Measurements from ENCODE around the gene PAX7. TPM values are rescaled to one million over a fixed set of nuclear protein-coding genes. Genes with fewer than 3 reads are reported as not detected.

Gene PAX7
- total RNA-seq, 1 experiment from 2014 or later, result not detected

DNA sequence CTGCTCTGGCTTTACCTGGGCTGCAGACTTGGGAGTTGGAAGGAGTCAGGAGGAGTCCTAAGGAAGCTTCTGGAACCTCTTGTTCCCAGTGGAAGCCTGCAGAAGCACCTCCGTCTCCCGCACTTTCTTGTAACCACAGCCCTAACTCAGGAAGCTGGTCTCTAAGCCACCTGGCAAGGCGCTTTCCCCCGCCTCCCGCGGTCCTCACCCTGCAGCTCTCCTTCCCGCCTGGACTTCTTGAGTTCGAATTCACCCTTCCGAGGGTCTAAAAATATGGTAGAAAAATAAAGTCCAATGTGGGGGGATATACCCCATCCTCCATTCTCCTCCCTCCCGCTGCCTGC lies 15.1 kb downstream of the PAX7 start:
- ChIA-PET POLR2A (no interaction called here), CTCF (no interaction called here)
- Mint-ChIP-seq H3K27me3 (ENCODE audit: insufficient read depth, unreplicated experiment) (peaks cover 83% of the 10 kb centered on the region), H3K36me3 (ENCODE audit: insufficient read depth, unreplicated experiment) (no peaks in the 10 kb centered on the region), H3K9me3 (ENCODE audit: unreplicated experiment) (no peaks in the 10 kb centered on the region), H3K27ac (ENCODE audit: low read depth, unreplicated experiment) (no peak overlapping the region), H3K4me3 (ENCODE audit: unreplicated experiment) (no peak overlapping the region), H3K4me1 (ENCODE audit: insufficient read depth, unreplicated experiment) (no peaks in the 10 kb centered on the region)
- intact Hi-C loops (cut with micrococcal nuclease), result no loop called here
- TF ChIP-seq, protein P1, sequence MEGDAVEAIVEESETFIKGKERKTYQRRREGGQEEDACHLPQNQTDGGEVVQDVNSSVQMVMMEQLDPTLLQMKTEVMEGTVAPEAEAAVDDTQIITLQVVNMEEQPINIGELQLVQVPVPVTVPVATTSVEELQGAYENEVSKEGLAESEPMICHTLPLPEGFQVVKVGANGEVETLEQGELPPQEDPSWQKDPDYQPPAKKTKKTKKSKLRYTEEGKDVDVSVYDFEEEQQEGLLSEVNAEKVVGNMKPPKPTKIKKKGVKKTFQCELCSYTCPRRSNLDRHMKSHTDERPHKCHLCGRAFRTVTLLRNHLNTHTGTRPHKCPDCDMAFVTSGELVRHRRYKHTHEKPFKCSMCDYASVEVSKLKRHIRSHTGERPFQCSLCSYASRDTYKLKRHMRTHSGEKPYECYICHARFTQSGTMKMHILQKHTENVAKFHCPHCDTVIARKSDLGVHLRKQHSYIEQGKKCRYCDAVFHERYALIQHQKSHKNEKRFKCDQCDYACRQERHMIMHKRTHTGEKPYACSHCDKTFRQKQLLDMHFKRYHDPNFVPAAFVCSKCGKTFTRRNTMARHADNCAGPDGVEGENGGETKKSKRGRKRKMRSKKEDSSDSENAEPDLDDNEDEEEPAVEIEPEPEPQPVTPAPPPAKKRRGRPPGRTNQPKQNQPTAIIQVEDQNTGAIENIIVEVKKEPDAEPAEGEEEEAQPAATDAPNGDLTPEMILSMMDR (IDR thresholded peaks at IDR 0.05; ENCODE audit: unreplicated experiment), result no peak
- DNase-seq (ENCODE audit: unreplicated experiment), result no peak
- no TSS peak for BruUV-seq (replicated peaks)

DNA sequence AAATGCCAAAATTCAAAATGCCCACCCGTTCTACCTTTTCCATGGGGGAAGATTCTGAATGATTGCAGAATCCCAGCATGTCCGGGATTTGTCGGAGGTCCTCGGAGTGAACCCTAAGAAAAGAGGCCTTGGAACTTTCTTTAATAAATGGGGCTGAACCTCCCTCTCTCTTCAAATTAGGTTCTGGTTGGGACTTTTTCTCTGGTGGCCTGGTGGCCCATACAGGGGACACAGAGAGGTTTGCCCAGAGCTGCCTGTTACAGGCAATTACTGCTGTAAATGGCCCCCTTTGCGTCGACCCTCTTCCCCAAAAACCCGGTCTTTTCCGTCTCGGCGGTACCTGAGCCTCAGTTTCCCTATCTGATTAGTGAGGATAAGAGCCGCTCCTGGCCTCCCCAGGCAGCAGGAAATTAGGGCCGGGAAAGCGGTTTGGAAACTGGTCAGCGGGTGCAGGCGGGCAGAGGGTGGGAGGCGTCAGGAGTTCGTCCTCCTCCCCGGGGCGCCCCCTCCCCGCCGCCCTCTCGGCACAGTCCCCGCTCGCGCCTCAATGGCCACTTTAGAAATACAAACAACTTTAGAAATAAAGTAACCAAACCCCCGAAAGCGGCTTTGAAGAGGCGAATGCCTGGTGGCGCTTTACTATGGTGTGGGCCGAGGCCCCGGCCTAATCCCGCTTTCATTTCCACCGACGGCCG lies 15.6 kb downstream of the PAX7 start:
- Mint-ChIP-seq H3K4me1 (ENCODE audit: insufficient read depth, unreplicated experiment) (no peaks in the 10 kb centered on the region), H3K4me3 (ENCODE audit: unreplicated experiment) (no peak overlapping the region), H3K9me3 (ENCODE audit: unreplicated experiment) (no peaks in the 10 kb centered on the region), H3K27me3 (ENCODE audit: insufficient read depth, unreplicated experiment) (peaks cover 83% of the 10 kb centered on the region), H3K36me3 (ENCODE audit: insufficient read depth, unreplicated experiment) (no peaks in the 10 kb centered on the region), H3K27ac (ENCODE audit: low read depth, unreplicated experiment) (no peak overlapping the region)
- intact Hi-C loops (cut with micrococcal nuclease), result no loop called here
- TF ChIP-seq, protein P1 (IDR thresholded peaks at IDR 0.05; ENCODE audit: unreplicated experiment), result no peak
- ChIA-PET POLR2A (no interaction called here), CTCF (no interaction called here)
- DNase-seq (ENCODE audit: unreplicated experiment), result no peak
- BruUV-seq (replicated peaks), result no TSS peak

DNA sequence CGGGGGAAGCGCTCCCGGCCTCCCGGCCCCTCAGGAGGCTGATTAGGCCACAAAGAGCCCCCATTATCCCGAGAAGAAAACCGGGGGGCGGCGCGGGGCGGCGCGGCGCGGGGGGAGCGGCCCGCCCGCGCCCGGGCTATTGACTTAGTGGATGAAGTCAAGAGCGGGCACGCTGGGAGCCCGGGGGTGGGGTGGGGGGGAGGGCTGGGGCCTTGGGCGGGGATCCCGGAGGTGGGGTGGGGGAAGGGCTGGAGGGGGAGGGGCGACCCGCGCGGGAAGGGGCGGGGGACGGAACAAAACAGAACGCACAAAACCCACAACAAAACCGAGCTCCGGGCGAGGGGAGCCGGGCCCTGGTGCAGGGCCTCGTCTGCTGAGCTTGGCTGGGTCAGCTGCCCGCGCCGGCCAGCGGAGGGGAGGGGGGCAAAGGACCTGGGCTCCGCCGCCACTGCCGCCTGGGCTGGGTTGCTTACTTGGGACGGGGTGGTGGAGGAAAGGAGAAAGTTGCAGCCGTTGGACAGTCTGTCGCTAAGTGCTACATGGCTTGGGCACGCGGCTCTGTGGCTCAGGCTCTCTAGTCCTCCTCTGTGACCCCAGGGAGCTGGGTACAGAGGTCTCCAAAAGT lies 16.3 kb downstream of the PAX7 start:
- TF ChIP-seq, protein P1 (IDR thresholded peaks at IDR 0.05; ENCODE audit: unreplicated experiment), result no peak
- H3K4me1 Mint-ChIP-seq (ENCODE audit: insufficient read depth, unreplicated experiment), result no peaks in the 10 kb centered on the region
- no peak for DNase-seq (ENCODE audit: unreplicated experiment)
- ChIA-PET POLR2A (no interaction called here), CTCF (no interaction called here)
- no peak overlapping the region for H3K27ac Mint-ChIP-seq (ENCODE audit: low read depth, unreplicated experiment)
- intact Hi-C loops (cut with micrococcal nuclease), result no loop called here
- H3K27me3 Mint-ChIP-seq (ENCODE audit: insufficient read depth, unreplicated experiment), result peaks cover 78% of the 10 kb centered on the region
- no peak overlapping the region for H3K4me3 Mint-ChIP-seq (ENCODE audit: unreplicated experiment)
- H3K9me3 Mint-ChIP-seq (ENCODE audit: unreplicated experiment), result no peaks in the 10 kb centered on the region
- no TSS peak for BruUV-seq (replicated peaks)
- no peaks in the 10 kb centered on the region for H3K36me3 Mint-ChIP-seq (ENCODE audit: insufficient read depth, unreplicated experiment)

DNA sequence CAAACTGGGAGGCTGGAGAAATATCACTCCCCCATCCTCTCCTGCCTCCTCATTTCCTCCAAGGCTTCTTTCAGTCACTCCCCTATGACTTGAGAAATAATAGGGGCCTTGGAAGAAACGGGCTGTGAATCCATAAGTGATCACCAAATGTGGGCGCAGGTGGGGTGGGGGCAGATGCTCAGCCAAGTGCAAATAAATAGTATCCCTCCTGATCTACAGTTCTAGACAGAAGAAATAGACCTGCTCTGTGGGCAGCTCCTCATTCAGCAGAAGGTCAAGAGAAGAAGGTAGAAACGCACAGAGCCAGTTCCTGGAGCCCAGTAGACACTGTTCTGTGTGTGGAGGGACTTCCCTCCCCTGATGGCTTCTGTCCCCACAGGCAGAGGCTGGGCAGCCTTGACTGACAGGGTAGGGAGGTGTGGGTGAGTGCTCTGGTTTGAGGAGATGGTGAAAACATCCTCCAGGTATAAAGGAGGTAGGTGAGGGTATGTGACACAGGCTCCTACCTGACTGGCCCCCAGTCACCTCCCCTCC lies 17.1 kb downstream of the PAX7 start:
- peaks cover 72% of the 10 kb centered on the region for H3K27me3 Mint-ChIP-seq (ENCODE audit: insufficient read depth, unreplicated experiment)
- CTCF ChIA-PET, result no interaction called here

More for the DNA sequence above, 17.1 kb downstream of the PAX7 start:
- BruUV-seq (replicated peaks), result no TSS peak
- DNase-seq (ENCODE audit: unreplicated experiment), result no peak
- no peaks in the 10 kb centered on the region for H3K9me3 Mint-ChIP-seq (ENCODE audit: unreplicated experiment)
- no peaks in the 10 kb centered on the region for H3K36me3 Mint-ChIP-seq (ENCODE audit: insufficient read depth, unreplicated experiment)
- POLR2A ChIA-PET, result no interaction called here
- intact Hi-C loops (cut with micrococcal nuclease), result no loop called here
- H3K4me3 Mint-ChIP-seq (ENCODE audit: unreplicated experiment), result no peak overlapping the region
- TF ChIP-seq, protein P1 (IDR thresholded peaks at IDR 0.05; ENCODE audit: unreplicated experiment), result no peak
- H3K4me1 Mint-ChIP-seq (ENCODE audit: insufficient read depth, unreplicated experiment), result no peaks in the 10 kb centered on the region
- H3K27ac Mint-ChIP-seq (ENCODE audit: low read depth, unreplicated experiment), result no peak overlapping the region

All from MCF 10A (cell line).